Measurements from ENCODE around the gene TAAR6. TPM values are rescaled to one million over a fixed set of nuclear protein-coding genes. Genes with fewer than 3 reads are reported as not detected.

Gene TAAR6
- total RNA-seq, 4 donors from 2014 or later, result not detected

DNA sequence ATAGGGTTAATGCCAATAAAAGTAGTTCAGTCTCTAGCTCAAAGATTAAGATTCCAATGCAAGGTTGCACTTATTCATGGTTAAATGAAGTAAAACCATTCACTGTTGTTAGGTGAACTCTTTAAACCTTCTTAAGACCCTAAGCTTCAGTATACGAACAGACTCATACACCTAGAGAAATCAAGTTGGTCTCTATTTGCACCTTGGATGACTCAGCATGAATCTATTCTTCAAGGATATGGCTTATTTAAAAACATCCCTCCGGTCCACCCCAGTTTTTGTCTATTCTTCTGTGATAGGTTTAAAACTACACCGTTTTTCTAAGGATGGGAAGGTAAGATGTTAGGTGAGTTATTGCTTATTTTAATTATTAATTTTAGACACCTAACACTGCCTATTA lies 33.0 kb upstream of the TAAR6 start:
- H3K4me1 ChIP-seq, result no peaks in the 10 kb centered on the region
- H3K27me3 ChIP-seq, result peaks cover 24% of the 10 kb centered on the region
- H3K36me3 ChIP-seq, result no peaks in the 10 kb centered on the region
- intact Hi-C loops (cut with DNase I; ENCODE audit: low total_unique reads), result no loop called here
- H3K9me3 ChIP-seq, result no peaks in the 10 kb centered on the region
- in situ Hi-C loops (cut with MboI; ENCODE audit: low pct_ligation_motif_present in 1 of 4, low pct_unique_long_range_greater_than_20kb in 1 of 4, low sequenced_read_pairs in 3 of 4), result loop anchor here (25.0 kb wide), 2 partner anchors 225 to 250 kb away; partner anchors contain the start of genes VNN2 (in 3 of the 4) and SLC18B1 (in 1 of the 4)
- H3K27ac ChIP-seq, result no peak overlapping the region
- TF ChIP-seq POLR2AphosphoS5 (IDR thresholded peaks at IDR 0.05), result no peak
- TF ChIP-seq POLR2A (IDR thresholded peaks at IDR 0.05), result no peak
- TF ChIP-seq CTCF (IDR thresholded peaks at IDR 0.05), result no peak
- no peak for TF ChIP-seq EP300 (IDR thresholded peaks at IDR 0.05; ENCODE audit: low read depth)
- 74 to 78% methylated on average over 3 of the region's 3 CpGs for WGBS, 2 donors (ENCODE audit: low coverage in 1 of 2)
- no peak for DNase-seq
- no peak overlapping the region for H3K4me3 ChIP-seq

- Histone ChIP-seq H3K9me3 (no peaks in the 10 kb centered on the region), H3K4me3 (no peak within 1 kb of the TSS), H3K36me3 (no peaks in the 10 kb centered on the region), H3K27me3 (peaks cover 24% of the 10 kb centered on the region), H3K27ac (no peak within 1 kb of the TSS), H3K4me1 (no peaks in the 10 kb centered on the region)
- in situ Hi-C loops (cut with MboI; ENCODE audit: low pct_ligation_motif_present in 1 of 4, low pct_unique_long_range_greater_than_20kb in 1 of 4, low sequenced_read_pairs in 3 of 4) (loop anchor here (25.0 kb wide), 2 partner anchors 224 to 249 kb away; partner anchors contain the start of genes VNN2 (in 3 of the 4) and SLC18B1 (in 1 of the 4)), intact Hi-C loops (cut with DNase I; ENCODE audit: low total_unique reads) (no loop called here)
- 74 to 83% methylated on average over 4 of the region's 4 CpGs for WGBS, 2 donors (ENCODE audit: low coverage in 1 of 2)
- TF ChIP-seq POLR2AphosphoS5 (IDR thresholded peaks at IDR 0.05) (no peak), CTCF (IDR thresholded peaks at IDR 0.05) (no peak), EP300 (IDR thresholded peaks at IDR 0.05; ENCODE audit: low read depth) (no peak), POLR2A (IDR thresholded peaks at IDR 0.05) (no peak)
- DNase-seq, result no peak
Measured at GRCh38 chr6:132537977-132538376, 32.1 kb upstream of the TAAR6 start, which contains the start of gene TAAR9. TAAR9 (plus strand) TSS chr6:132538277; CDS start chr6:132538290, 13 bp downstream.

DNA sequence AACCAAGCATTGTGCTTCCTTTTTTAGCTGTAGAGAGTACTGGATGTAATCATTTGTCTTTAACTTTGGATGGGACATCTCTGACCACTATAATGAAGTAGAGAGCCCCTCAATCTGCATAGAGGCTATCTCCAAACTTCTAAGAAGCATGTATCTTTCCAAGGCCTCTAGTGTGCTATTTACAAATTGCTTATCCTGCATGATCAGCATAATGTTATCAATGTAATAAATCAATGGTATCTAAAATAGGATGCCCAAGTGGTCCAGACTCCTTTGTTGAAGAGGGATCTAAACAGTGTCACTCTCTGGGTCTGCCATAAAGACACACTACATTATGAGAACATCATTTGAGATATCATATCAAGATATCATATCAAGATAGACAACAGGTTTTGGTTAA lies 25.3 kb upstream of the TAAR6 start:
- H3K9me3 ChIP-seq, result no peaks in the 10 kb centered on the region
- peaks cover 9% of the 10 kb centered on the region for H3K27me3 ChIP-seq
- intact Hi-C loops (cut with DNase I; ENCODE audit: low total_unique reads), result no loop called here
- no peak overlapping the region for H3K4me3 ChIP-seq
- in situ Hi-C loops (cut with MboI; ENCODE audit: low pct_ligation_motif_present in 1 of 4, low pct_unique_long_range_greater_than_20kb in 1 of 4, low sequenced_read_pairs in 3 of 4), result loop anchor here (25.0 kb wide), 2 partner anchors 217 to 242 kb away; partner anchors contain the start of genes VNN2 (in 3 of the 4) and SLC18B1 (in 1 of the 4)
- H3K4me1 ChIP-seq, result no peaks in the 10 kb centered on the region
- no peak for DNase-seq
- no peaks in the 10 kb centered on the region for H3K36me3 ChIP-seq
- no peak overlapping the region for H3K27ac ChIP-seq
- no peak for TF ChIP-seq POLR2AphosphoS5 (IDR thresholded peaks at IDR 0.05)
- TF ChIP-seq CTCF (IDR thresholded peaks at IDR 0.05), result no peak
- TF ChIP-seq EP300 (IDR thresholded peaks at IDR 0.05; ENCODE audit: low read depth), result no peak
- no peak for TF ChIP-seq POLR2A (IDR thresholded peaks at IDR 0.05)

DNA sequence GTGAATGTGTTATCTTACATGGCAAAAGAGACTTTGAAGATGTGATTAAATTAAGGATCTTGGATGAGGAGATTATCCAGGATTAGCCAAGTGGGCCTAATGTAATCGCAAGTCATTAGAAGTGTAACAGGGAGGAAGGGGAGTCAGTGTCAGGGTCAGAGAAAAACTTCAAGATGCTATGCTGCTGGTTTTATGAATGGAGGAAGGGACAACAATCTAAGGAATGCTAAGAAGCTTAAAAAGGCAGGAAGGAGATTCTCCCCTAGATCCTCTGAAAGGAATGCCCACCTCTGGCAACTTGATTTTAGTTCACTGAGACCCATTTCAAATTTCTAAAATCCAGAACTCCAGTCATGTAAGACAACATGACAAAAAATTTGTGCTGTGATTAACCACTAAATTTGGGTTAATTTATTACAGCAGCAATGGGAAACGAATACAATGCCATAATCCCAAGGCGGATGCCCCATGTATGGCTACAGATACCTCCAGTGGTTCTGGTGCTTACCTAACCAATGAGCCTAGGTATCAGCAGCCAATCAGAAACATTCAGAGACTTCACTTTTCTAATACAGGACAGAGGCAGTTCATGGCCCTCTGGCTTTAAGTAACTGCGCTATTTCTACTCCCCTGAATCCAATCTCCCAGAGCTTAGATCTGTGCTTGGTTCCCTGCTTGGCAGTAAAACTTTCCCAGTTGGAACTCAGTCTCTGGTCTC lies 21.2 kb upstream of the TAAR6 start:
- intact Hi-C loops (cut with DNase I; ENCODE audit: low total_unique reads) (no loop called here), in situ Hi-C loops (cut with MboI; ENCODE audit: low pct_ligation_motif_present in 1 of 4, low pct_unique_long_range_greater_than_20kb in 1 of 4, low sequenced_read_pairs in 3 of 4) (loop anchor here (25.0 kb wide), 2 partner anchors 213 to 238 kb away; partner anchors contain the start of genes VNN2 (in 3 of the 4) and SLC18B1 (in 1 of the 4))
- H3K4me3 ChIP-seq, result no peak overlapping the region
- no peak overlapping the region for H3K27ac ChIP-seq
- H3K27me3 ChIP-seq, result no peaks in the 10 kb centered on the region
- WGBS, 2 donors (ENCODE audit: low coverage in 1 of 2), result 83 to 86% methylated on average over 4 of the region's 4 CpGs
- no peaks in the 10 kb centered on the region for H3K36me3 ChIP-seq
- TF ChIP-seq POLR2AphosphoS5 (IDR thresholded peaks at IDR 0.05), result no peak
- TF ChIP-seq EP300 (IDR thresholded peaks at IDR 0.05; ENCODE audit: low read depth), result no peak
- no peak for TF ChIP-seq CTCF (IDR thresholded peaks at IDR 0.05)
- TF ChIP-seq POLR2A (IDR thresholded peaks at IDR 0.05), result no peak
- no peak for DNase-seq
- H3K9me3 ChIP-seq, result no peaks in the 10 kb centered on the region
- no peaks in the 10 kb centered on the region for H3K4me1 ChIP-seq

Data from transverse colon (tissue), 4 donors.